NB4 (cell line): ENCODE measurements around the gene UTS2R.

Experiments used
- DNase-seq: peaks from one replicate; pipeline ENCODE4 v3.0.0; 2010; ENCODE audit warnings: low read depth
- H3K4me3 ChIP-seq: one replicate; pipeline ENCODE4 v1.5.1; 2011; ENCODE audit warnings: mild to moderate bottlenecking, low read depth, low read length, moderate library complexity
- MAX ChIP-seq: IDR thresholded peaks from 2 replicates; pipeline ENCODE4 v1.6.1; 2011; ENCODE audit warnings: low read depth, low read length
- MYC ChIP-seq: IDR thresholded peaks from 2 replicates; pipeline ENCODE4 v1.6.1; 2011; ENCODE audit warnings: low read depth, low read length
- POLR2A ChIP-seq: IDR thresholded peaks from 2 replicates; pipeline ENCODE4 v1.6.1; 2011; ENCODE audit warnings: mild to moderate bottlenecking; ENCODE audit not compliant: insufficient read length; ENCODE audit errors: extremely low read depth
- TF ChIP-seq, protein P1 (sequence below): IDR thresholded peaks from one replicate; pipeline ENCODE4 v1.5.1; 2012; ENCODE audit warnings: low read depth, low read length

UTS2R gene

DNA sequence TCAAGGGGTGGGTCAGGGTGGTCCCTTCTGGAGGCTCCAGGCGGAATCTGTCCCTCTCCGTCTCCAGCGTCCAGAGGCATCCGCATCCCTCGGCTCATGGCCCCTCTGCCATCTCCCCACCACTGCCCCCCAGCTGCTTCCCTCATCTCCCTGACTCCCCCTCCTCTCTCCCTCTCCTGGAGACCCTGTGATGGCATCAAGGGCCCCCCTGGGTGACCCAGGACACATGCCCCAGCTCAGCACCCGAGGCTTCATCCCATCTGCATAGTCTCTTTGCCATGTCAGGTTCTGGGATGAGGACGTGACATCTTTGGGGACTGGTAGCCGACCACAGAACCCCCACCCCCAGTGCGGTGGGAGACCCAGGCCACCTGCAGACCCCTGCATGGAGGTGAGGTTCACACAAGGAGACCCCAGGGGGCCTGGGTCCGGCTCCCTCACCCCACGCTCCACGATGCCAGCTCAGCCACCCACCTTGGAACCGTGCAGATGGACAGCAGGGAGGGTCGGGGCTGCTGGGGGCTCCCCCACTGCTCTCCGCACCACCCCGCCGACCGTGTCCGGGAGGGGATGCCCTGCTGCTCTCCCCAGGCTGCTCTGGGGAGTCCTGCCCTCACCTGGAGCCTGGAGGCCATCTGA is 41.8 kb upstream of the UTS2R start:
- no peak for DNase-seq
- TF ChIP-seq POLR2A (no peak), MYC (no peak), MAX (no peak)
- TF ChIP-seq, protein P1, sequence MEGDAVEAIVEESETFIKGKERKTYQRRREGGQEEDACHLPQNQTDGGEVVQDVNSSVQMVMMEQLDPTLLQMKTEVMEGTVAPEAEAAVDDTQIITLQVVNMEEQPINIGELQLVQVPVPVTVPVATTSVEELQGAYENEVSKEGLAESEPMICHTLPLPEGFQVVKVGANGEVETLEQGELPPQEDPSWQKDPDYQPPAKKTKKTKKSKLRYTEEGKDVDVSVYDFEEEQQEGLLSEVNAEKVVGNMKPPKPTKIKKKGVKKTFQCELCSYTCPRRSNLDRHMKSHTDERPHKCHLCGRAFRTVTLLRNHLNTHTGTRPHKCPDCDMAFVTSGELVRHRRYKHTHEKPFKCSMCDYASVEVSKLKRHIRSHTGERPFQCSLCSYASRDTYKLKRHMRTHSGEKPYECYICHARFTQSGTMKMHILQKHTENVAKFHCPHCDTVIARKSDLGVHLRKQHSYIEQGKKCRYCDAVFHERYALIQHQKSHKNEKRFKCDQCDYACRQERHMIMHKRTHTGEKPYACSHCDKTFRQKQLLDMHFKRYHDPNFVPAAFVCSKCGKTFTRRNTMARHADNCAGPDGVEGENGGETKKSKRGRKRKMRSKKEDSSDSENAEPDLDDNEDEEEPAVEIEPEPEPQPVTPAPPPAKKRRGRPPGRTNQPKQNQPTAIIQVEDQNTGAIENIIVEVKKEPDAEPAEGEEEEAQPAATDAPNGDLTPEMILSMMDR = no peak
- H3K4me3 ChIP-seq = no peak overlapping the region

GRCh38 chr17:82330322-82331239 is 41.0 kb upstream of the UTS2R start:
- TF ChIP-seq POLR2A (no peak), MAX (no peak), MYC (no peak)
- TF ChIP-seq, protein P1 = no peak
- no peak overlapping the region for H3K4me3 ChIP-seq
- DNase-seq = peak; percentile 40

DNA sequence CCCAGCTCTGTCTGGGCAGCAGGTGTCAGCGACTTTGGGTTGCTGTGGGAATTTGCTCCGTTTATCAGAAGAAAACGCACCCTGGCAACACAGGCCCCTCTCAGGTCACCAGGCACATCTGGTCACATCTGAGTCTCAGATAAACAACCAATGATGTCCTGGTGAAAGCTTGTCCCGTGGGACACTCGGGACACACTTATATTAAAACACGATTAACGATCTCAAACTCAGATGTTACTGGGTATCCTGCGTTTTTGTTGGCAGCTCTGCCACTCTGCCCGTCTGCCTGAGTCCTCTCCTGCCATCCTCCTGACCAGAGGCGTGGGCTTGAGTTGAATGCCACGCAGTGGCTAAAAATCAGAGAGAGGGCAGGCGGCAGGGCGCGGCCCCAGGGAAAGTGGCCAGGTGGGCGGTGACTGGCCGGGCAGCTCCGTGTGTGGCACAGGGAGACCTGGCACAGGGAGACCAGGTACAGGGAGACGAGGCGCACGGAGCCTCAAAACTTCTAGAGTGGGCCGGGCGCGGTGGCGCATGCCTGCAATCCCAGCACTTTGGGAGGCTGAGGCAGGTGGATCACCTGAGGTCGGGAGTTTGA is 40.1 kb upstream of the UTS2R start:
- TF ChIP-seq POLR2A = no peak
- DNase-seq = no peak
- no peak overlapping the region for H3K4me3 ChIP-seq

DNA sequence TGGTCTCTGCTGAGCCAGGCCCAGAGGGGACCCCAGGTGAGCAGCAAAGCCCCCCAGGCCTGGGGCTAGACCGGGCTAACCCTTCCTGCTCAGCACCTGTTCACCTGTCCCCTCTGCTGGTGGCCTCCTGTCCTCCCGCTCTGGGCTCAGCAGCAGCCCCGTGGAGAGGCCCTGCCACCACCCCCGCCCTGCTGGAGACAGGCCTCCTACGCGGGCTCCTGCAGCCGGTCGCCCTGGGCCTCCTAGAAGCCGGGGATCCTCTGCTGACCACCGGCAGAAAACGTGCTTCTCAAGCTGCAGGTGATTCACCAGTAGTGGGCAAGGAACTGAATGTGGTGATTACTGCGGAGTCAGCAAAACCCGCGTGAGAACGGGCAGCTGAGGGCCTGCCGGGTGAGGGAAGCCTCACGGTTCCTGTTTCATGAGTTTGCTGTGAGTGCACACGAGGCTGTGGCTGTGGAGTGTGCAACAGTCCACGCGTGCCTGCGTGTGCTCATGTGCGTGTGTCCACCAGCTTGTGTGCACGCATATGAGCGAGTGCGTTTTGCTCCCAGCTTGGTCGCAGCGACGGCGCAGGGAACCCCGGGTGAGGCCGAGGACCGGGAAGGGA is 38.8 kb upstream of the UTS2R start:
- TF ChIP-seq MAX (no peak), MYC (no peak), POLR2A (no peak)
- TF ChIP-seq, protein P1 = no peak
- H3K4me3 ChIP-seq = no peak overlapping the region
- DNase-seq = peak; percentile 45

- peak within 1 kb of the TSS; percentile 48 for H3K4me3 ChIP-seq
- TF ChIP-seq, protein P1 = no peak
- TF ChIP-seq MAX (no peak), POLR2A (no peak), MYC (no peak)
- peak; percentile 30 for DNase-seq
Observed at GRCh38 chr17:82333279-82334171, 38.0 kb upstream of the UTS2R start, which contains the start of gene SECTM1. TSS of gene SECTM1 (minus strand) at chr17:82333766. CDS start at chr17:82327240, 6,526 bp downstream.
